Osteocyte (in vitro differentiated cells): ENCODE measurements around the gene LRP1B. TPM values are rescaled to one million over a fixed set of nuclear protein-coding genes. Genes with fewer than 3 reads are reported as not detected.

Experiments used
- DNase-seq: peaks from one replicate; pipeline ENCODE4 v3.0.0; 2021; ENCODE audit warnings: mixed read lengths; ENCODE audit not compliant: unreplicated experiment; ENCODE audit errors: extremely low spot score
- H3K27ac Mint-ChIP-seq: one replicate; pipeline ENCODE4 v1.8.0; 2021; ENCODE audit warnings: mild to moderate bottlenecking, mixed read lengths; ENCODE audit not compliant: unreplicated experiment
- H3K27me3 Mint-ChIP-seq: one replicate; pipeline ENCODE4 v1.8.0; 2021; ENCODE audit warnings: mixed read lengths; ENCODE audit not compliant: unreplicated experiment
- H3K36me3 Mint-ChIP-seq: one replicate; pipeline ENCODE4 v1.8.0; 2021; ENCODE audit warnings: mixed read lengths; ENCODE audit not compliant: unreplicated experiment
- H3K4me1 Mint-ChIP-seq: one replicate; pipeline ENCODE4 v1.8.0; 2021; ENCODE audit warnings: mixed read lengths; ENCODE audit not compliant: unreplicated experiment
- H3K4me3 Mint-ChIP-seq: one replicate; pipeline ENCODE4 v1.8.0; 2021; ENCODE audit warnings: mild to moderate bottlenecking, moderate library complexity, mixed read lengths; ENCODE audit not compliant: unreplicated experiment
- H3K9me3 Mint-ChIP-seq: one replicate; pipeline ENCODE4 v1.8.0; 2021; ENCODE audit warnings: mixed read lengths; ENCODE audit not compliant: unreplicated experiment
- total RNA-seq: library from RNA; stranded (reverse); gene quantifications from 2 replicates; pipeline ENCODE4 v1.2.1, GENCODE V29; 2021
- TF ChIP-seq, protein P1 (sequence below): fragments of 200-600 bp; sonication (generic); IDR thresholded peaks from 2 replicates; pipeline ENCODE4 v1.5.0; 2021; ENCODE audit warnings: antibody characterized with exemption, mild to moderate bottlenecking, moderate library complexity

The LRP1B gene
- total RNA-seq, 1 donor from 2014 or later, result 3.6 TPM

GRCh38 chr2:141767691-141768090 is 363.1 kb downstream of the LRP1B start:
- Mint-ChIP-seq H3K9me3 (no peaks in the 10 kb centered on the region), H3K36me3 (no peaks in the 10 kb centered on the region), H3K4me3 (no peak overlapping the region), H3K27ac (peak overlapping the region; percentile 39), H3K27me3 (no peaks in the 10 kb centered on the region), H3K4me1 (peaks cover 16% of the 10 kb centered on the region)
- DNase-seq, result no peak
- TF ChIP-seq, protein P1, sequence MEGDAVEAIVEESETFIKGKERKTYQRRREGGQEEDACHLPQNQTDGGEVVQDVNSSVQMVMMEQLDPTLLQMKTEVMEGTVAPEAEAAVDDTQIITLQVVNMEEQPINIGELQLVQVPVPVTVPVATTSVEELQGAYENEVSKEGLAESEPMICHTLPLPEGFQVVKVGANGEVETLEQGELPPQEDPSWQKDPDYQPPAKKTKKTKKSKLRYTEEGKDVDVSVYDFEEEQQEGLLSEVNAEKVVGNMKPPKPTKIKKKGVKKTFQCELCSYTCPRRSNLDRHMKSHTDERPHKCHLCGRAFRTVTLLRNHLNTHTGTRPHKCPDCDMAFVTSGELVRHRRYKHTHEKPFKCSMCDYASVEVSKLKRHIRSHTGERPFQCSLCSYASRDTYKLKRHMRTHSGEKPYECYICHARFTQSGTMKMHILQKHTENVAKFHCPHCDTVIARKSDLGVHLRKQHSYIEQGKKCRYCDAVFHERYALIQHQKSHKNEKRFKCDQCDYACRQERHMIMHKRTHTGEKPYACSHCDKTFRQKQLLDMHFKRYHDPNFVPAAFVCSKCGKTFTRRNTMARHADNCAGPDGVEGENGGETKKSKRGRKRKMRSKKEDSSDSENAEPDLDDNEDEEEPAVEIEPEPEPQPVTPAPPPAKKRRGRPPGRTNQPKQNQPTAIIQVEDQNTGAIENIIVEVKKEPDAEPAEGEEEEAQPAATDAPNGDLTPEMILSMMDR, result no peak

GRCh38 chr2:141767051-141767450 is 363.8 kb downstream of the LRP1B start:
- H3K36me3 Mint-ChIP-seq, result no peaks in the 10 kb centered on the region
- peak overlapping the region; percentile 39 for H3K27ac Mint-ChIP-seq

DNA sequence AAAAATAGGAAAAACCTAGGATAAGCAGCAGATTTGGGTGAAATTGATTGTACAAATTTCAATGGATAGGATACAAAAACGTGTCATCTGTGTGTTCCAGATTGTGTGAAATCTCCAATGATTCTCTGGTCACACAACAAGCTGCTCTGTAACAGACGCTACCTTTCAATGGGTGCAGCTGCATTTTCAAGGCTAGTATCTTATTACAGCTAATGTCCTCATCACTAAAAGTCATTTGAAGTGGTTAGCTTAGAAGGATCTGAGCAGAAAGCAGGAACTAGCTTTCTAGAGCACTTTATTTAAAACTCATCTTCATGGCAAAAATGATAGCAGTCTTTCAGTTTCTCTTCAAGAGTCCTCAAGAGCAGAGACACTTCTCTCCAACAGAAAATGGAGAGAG is 364.6 kb downstream of the LRP1B start:
- H3K36me3 Mint-ChIP-seq, result no peaks in the 10 kb centered on the region

More at GRCh38 chr2:141767051-141767450, 363.8 kb downstream of the LRP1B start:
- peaks cover 16% of the 10 kb centered on the region for H3K4me1 Mint-ChIP-seq
- no peaks in the 10 kb centered on the region for H3K27me3 Mint-ChIP-seq
- no peaks in the 10 kb centered on the region for H3K9me3 Mint-ChIP-seq
- no peak overlapping the region for H3K4me3 Mint-ChIP-seq
- TF ChIP-seq, protein P1, result no peak
- DNase-seq, result no peak

DNA sequence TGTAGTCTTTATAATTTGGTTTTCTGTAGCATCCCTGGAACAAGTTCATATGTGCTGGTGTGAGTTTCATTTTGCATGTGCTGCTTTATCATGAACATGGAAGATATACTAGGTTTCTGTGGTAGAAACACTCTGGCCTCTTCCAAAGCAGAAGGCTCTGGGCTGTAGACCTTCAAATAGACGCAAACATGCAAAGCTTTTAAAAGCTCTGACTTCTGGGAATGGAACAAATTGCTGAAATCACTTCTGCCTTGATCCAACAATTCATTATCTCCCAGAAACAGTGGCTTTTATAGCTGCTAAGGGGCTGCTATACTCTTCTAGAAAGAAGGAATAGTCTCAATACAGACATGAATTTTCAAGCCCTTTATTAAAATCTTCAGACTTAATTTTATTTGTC is 382.2 kb downstream of the LRP1B start:
- no peaks in the 10 kb centered on the region for H3K9me3 Mint-ChIP-seq
- H3K27me3 Mint-ChIP-seq, result no peaks in the 10 kb centered on the region
- TF ChIP-seq, protein P1, result no peak
- H3K4me3 Mint-ChIP-seq, result no peak overlapping the region
- no peaks in the 10 kb centered on the region for H3K36me3 Mint-ChIP-seq
- H3K27ac Mint-ChIP-seq, result no peak overlapping the region
- no peaks in the 10 kb centered on the region for H3K4me1 Mint-ChIP-seq
- no peak for DNase-seq

More for the DNA sequence above, 364.6 kb downstream of the LRP1B start:
- Mint-ChIP-seq H3K4me1 (peaks cover 16% of the 10 kb centered on the region), H3K27me3 (no peaks in the 10 kb centered on the region), H3K9me3 (no peaks in the 10 kb centered on the region), H3K4me3 (no peak overlapping the region), H3K27ac (no peak overlapping the region)
- DNase-seq, result no peak
- TF ChIP-seq, protein P1, result no peak

DNA sequence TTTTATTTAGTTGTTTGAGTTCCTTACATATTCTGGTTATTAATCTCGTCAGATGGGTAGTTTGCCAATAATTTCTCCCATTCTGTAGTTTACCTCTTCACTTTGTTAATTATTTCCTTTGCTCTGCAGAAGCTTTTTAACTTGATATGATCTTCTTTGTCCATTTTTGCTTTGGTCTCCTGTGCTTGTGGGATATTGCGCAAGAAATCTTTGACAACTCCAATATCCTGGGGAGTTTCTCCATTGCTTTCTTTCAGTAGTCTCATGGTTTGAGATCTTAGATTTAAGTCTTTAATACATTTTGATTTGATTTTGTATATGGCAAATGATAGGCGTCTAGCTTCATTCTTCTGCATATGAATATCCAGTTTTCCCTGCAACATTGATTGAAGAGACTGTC is 389.2 kb downstream of the LRP1B start:
- H3K4me1 Mint-ChIP-seq, result no peaks in the 10 kb centered on the region
- H3K36me3 Mint-ChIP-seq, result no peaks in the 10 kb centered on the region
- TF ChIP-seq, protein P1, result no peak
- H3K9me3 Mint-ChIP-seq, result no peaks in the 10 kb centered on the region
- DNase-seq, result no peak
- H3K4me3 Mint-ChIP-seq, result no peak overlapping the region
- H3K27me3 Mint-ChIP-seq, result no peaks in the 10 kb centered on the region
- H3K27ac Mint-ChIP-seq, result no peak overlapping the region
